ENCODE measurements around the gene ERBB2. TPM values are rescaled to one million over a fixed set of nuclear protein-coding genes. Genes with fewer than 3 reads are reported as not detected.
"Not testable (repeated sequence)": the region's sequence is repeated elsewhere in the genome, so short reads cannot be mapped to it uniquely, and the experiment has no call there.

The ERBB2 gene
- total and polyA plus RNA-seq, 7 experiments from 2014 or later: 0.39 to 10.5 (median 5.8) TPM

- ATAC-seq: no peak
- POLR2A ChIA-PET: interaction anchor here (0.9 to 1.0 kb wide), 2 partner anchors 14 to 15 kb away, joined by 3 read pairs; partner anchors contain the start of gene MIEN1
- H3K9me3 ChIP-seq (ENCODE audit: control insufficient read depth in 2 of 3, low read length in 3 of 3): no peaks in the 10 kb centered on the region
- peaks cover 0 to 16% (median 4%) of the 10 kb centered on the region in 5 donors for H3K27me3 Mint-ChIP-seq
- no peaks in the 10 kb centered on the region for H3K36me3 Mint-ChIP-seq
- no peak overlapping the region for H3K4me3 ChIP-seq (ENCODE audit: low read length)
- H3K27me3 ChIP-seq (ENCODE audit: control insufficient read depth in 2 of 2, insufficient read depth in 2 of 2, low read length in 2 of 2): no peaks in the 10 kb centered on the region
- intact Hi-C loops (cut with micrococcal nuclease): no loop called here
- no peak overlapping the region for H3K4me3 Mint-ChIP-seq
- H3K36me3 ChIP-seq (ENCODE audit: control insufficient read depth in 2 of 3, insufficient read depth in 3 of 3, low read length in 3 of 3): no peaks in the 10 kb centered on the region
- H3K4me1 Mint-ChIP-seq: peaks cover 0 to 13% (median 8%) of the 10 kb centered on the region in 7 donors
- H3K4me1 ChIP-seq (ENCODE audit: control insufficient read depth in 2 of 2, insufficient read depth in 2 of 2, low read length in 2 of 2): no peaks in the 10 kb centered on the region
- DNase-seq: no peak
- no peak overlapping the region for H3K27ac ChIP-seq (ENCODE audit: low read depth, low read length)
- CTCF ChIA-PET: interaction anchor here (0.6 kb wide), 1 partner anchor 132 kb away, joined by 3 read pairs; no protein-coding TSS in a partner anchor
- no peak overlapping the region for H3K27ac Mint-ChIP-seq
- peaks cover 0 to 2% (median 0%) of the 10 kb centered on the region in 11 donors for H3K9me3 Mint-ChIP-seq
Measured at GRCh38 chr17:39744075-39744835, 44.4 kb downstream of the ERBB2 start.

- H3K36me3 Mint-ChIP-seq: no peaks in the 10 kb centered on the region
- POLR2A ChIA-PET: interaction anchor here (0.9 to 1.0 kb wide), 2 partner anchors 14 kb away, joined by 3 read pairs; partner anchors contain the start of gene MIEN1
- no peak for DNase-seq
- peaks cover 0 to 2% (median 0%) of the 10 kb centered on the region in 11 donors for H3K9me3 Mint-ChIP-seq
- ATAC-seq: no peak
- CTCF ChIA-PET: interaction anchor here (0.6 kb wide), 1 partner anchor 131 kb away, joined by 3 read pairs; no protein-coding TSS in a partner anchor
- peaks cover 0 to 11% (median 0%) of the 10 kb centered on the region in 5 donors for H3K27me3 Mint-ChIP-seq
- intact Hi-C loops (cut with micrococcal nuclease): no loop called here
- Histone ChIP-seq H3K27me3 (ENCODE audit: control insufficient read depth in 2 of 2, insufficient read depth in 2 of 2, low read length in 2 of 2) (no peaks in the 10 kb centered on the region), H3K4me1 (ENCODE audit: control insufficient read depth in 2 of 2, insufficient read depth in 2 of 2, low read length in 2 of 2) (no peaks in the 10 kb centered on the region), H3K4me3 (ENCODE audit: low read length) (no peak overlapping the region), H3K9me3 (ENCODE audit: control insufficient read depth in 2 of 3, low read length in 3 of 3) (no peaks in the 10 kb centered on the region), H3K36me3 (ENCODE audit: control insufficient read depth in 2 of 3, insufficient read depth in 3 of 3, low read length in 3 of 3) (no peaks in the 10 kb centered on the region), H3K27ac (ENCODE audit: low read depth, low read length) (no peak overlapping the region)
- peaks cover 0 to 11% (median 2%) of the 10 kb centered on the region in 7 donors for H3K4me1 Mint-ChIP-seq
- H3K4me3 Mint-ChIP-seq: no peak overlapping the region
- no peak overlapping the region for H3K27ac Mint-ChIP-seq
Measured at GRCh38 chr17:39744836-39745215, 45.0 kb downstream of the ERBB2 start.

GRCh38 chr17:39745335-39746144 lies 45.7 kb downstream of the ERBB2 start:
- intact Hi-C loops (cut with micrococcal nuclease): no loop called here
- H3K4me1 ChIP-seq (ENCODE audit: control insufficient read depth in 2 of 2, insufficient read depth in 2 of 2, low read length in 2 of 2): no peaks in the 10 kb centered on the region
- no peaks in the 10 kb centered on the region for H3K9me3 ChIP-seq (ENCODE audit: control insufficient read depth in 2 of 3, low read length in 3 of 3)
- H3K27me3 ChIP-seq (ENCODE audit: control insufficient read depth in 2 of 2, insufficient read depth in 2 of 2, low read length in 2 of 2): no peaks in the 10 kb centered on the region
- Mint-ChIP-seq H3K9me3 (peaks cover 0 to 2% (median 0%) of the 10 kb centered on the region in 11 donors), H3K36me3 (no peaks in the 10 kb centered on the region), H3K4me3 (no peak overlapping the region), H3K27me3 (peaks cover 0 to 6% (median 0%) of the 10 kb centered on the region in 5 donors), H3K4me1 (peaks cover 0 to 3% (median 0%) of the 10 kb centered on the region in 7 donors), H3K27ac (no peak overlapping the region)
- DNase-seq (no peak), ATAC-seq (no peak)
- CTCF ChIA-PET: no interaction called here
- H3K27ac ChIP-seq (ENCODE audit: low read depth, low read length): no peak overlapping the region
- no peaks in the 10 kb centered on the region for H3K36me3 ChIP-seq (ENCODE audit: control insufficient read depth in 2 of 3, insufficient read depth in 3 of 3, low read length in 3 of 3)
- H3K4me3 ChIP-seq (ENCODE audit: low read length): no peak overlapping the region
- POLR2A ChIA-PET: interaction anchor here (0.9 to 1.0 kb wide), 2 partner anchors 13 to 15 kb away, joined by 3 read pairs; partner anchors contain the start of gene MIEN1

- Mint-ChIP-seq H3K4me1 (no peaks in the 10 kb centered on the region), H3K36me3 (no peaks in the 10 kb centered on the region), H3K27me3 (peaks cover 0 to 6% (median 0%) of the 10 kb centered on the region in 5 donors), H3K4me3 (no peak overlapping the region), H3K27ac (no peak overlapping the region), H3K9me3 (no peaks in the 10 kb centered on the region)
- intact Hi-C loops (cut with micrococcal nuclease): no loop called here
- ATAC-seq (no peak), DNase-seq (no peak)
- CTCF ChIA-PET: no interaction called here
- Histone ChIP-seq H3K4me3 (ENCODE audit: low read length) (no peak overlapping the region), H3K4me1 (ENCODE audit: control insufficient read depth in 2 of 2, insufficient read depth in 2 of 2, low read length in 2 of 2) (no peaks in the 10 kb centered on the region), H3K27me3 (ENCODE audit: control insufficient read depth in 2 of 2, insufficient read depth in 2 of 2, low read length in 2 of 2) (no peaks in the 10 kb centered on the region), H3K27ac (ENCODE audit: low read depth, low read length) (no peak overlapping the region), H3K9me3 (ENCODE audit: control insufficient read depth in 2 of 3, low read length in 3 of 3) (no peaks in the 10 kb centered on the region), H3K36me3 (ENCODE audit: control insufficient read depth in 2 of 3, insufficient read depth in 3 of 3, low read length in 3 of 3) (no peaks in the 10 kb centered on the region)
- POLR2A ChIA-PET: no interaction called here
Measured at GRCh38 chr17:39746145-39746461, 46.2 kb downstream of the ERBB2 start.

GRCh38 chr17:39747745-39748144 lies 47.9 kb downstream of the ERBB2 start:
- no peaks in the 10 kb centered on the region for H3K9me3 Mint-ChIP-seq
- no peak overlapping the region for H3K4me3 ChIP-seq (ENCODE audit: low read length)
- no peaks in the 10 kb centered on the region for H3K9me3 ChIP-seq (ENCODE audit: control insufficient read depth in 2 of 3, low read length in 3 of 3)
- H3K27me3 Mint-ChIP-seq: no peaks in the 10 kb centered on the region
- no peak overlapping the region for H3K27ac ChIP-seq (ENCODE audit: low read depth, low read length)
- no peak overlapping the region for H3K4me3 Mint-ChIP-seq
- ChIA-PET POLR2A (interaction anchor here (0.7 kb wide), 1 partner anchor 15 kb away, joined by 3 read pairs; no protein-coding TSS in a partner anchor), CTCF (no interaction called here)
- intact Hi-C loops (cut with micrococcal nuclease): no loop called here
- no peaks in the 10 kb centered on the region for H3K36me3 ChIP-seq (ENCODE audit: control insufficient read depth in 2 of 3, insufficient read depth in 3 of 3, low read length in 3 of 3)
- H3K27me3 ChIP-seq (ENCODE audit: control insufficient read depth in 2 of 2, insufficient read depth in 2 of 2, low read length in 2 of 2): no peaks in the 10 kb centered on the region
- H3K36me3 Mint-ChIP-seq: no peaks in the 10 kb centered on the region
- H3K4me1 Mint-ChIP-seq: peaks cover 0 to 6% (median 3%) of the 10 kb centered on the region in 7 donors
- peaks cover 0 to 1% of the 10 kb centered on the region in 2 donors for H3K4me1 ChIP-seq (ENCODE audit: control insufficient read depth in 2 of 2, insufficient read depth in 2 of 2, low read length in 2 of 2)
- DNase-seq (no peak), ATAC-seq (no peak)
- H3K27ac Mint-ChIP-seq: no peak overlapping the region

GRCh38 chr17:39748444-39749034 lies 48.7 kb downstream of the ERBB2 start:
- H3K9me3 ChIP-seq (ENCODE audit: control insufficient read depth in 2 of 3, low read length in 3 of 3); H3K9me3 Mint-ChIP-seq; intact Hi-C loops (cut with micrococcal nuclease); H3K4me1 ChIP-seq (ENCODE audit: control insufficient read depth in 2 of 2, insufficient read depth in 2 of 2, low read length in 2 of 2); H3K27me3 ChIP-seq (ENCODE audit: control insufficient read depth in 2 of 2, insufficient read depth in 2 of 2, low read length in 2 of 2); H3K4me3 ChIP-seq (ENCODE audit: low read length); CTCF ChIA-PET; H3K36me3 Mint-ChIP-seq; DNase-seq; H3K4me3 Mint-ChIP-seq; H3K27ac ChIP-seq (ENCODE audit: low read depth, low read length); H3K27me3 Mint-ChIP-seq; ATAC-seq; H3K36me3 ChIP-seq (ENCODE audit: control insufficient read depth in 2 of 3, insufficient read depth in 3 of 3, low read length in 3 of 3): not testable (repeated sequence)
- H3K27ac Mint-ChIP-seq: peak overlapping the region in 1 of 9 donors; percentile 66
- H3K4me1 Mint-ChIP-seq: peaks cover 4 to 14% (median 9%) of the 10 kb centered on the region in 7 donors
- POLR2A ChIA-PET: interaction anchor here (0.6 to 2.1 kb wide), 4 partner anchors 13 to 450 kb away, joined by 3 to 8 read pairs (median 4); partner anchors contain the start of genes MIEN1 and PGAP3

Measured in naive thymus-derived CD4-positive, alpha-beta T cell (primary cell).